HepG2 (cell line): ENCODE results near the gene ANKZF1. TPM values are rescaled to one million over a fixed set of nuclear protein-coding genes. Genes with fewer than 3 reads are reported as not detected.

Experiments
- ATAC-seq: fragments of 200-7000 bp; cut with Tn5 transposase; 3 replicates; pipeline ENCODE4 v1.9.1; 2020; ENCODE audit warnings: mild to moderate bottlenecking, moderate library complexity
- BruUV-seq: library from RNA; stranded (reverse); fragments of 400-500 nt; replicated peaks from 2 replicates; lab custom pipeline; 2021; lab: Mats Ljungman, UMichigan
- CTCF ChIA-PET: fragments of 300-600 bp; formaldehyde crosslinking; extraction: SDS; loops from one replicate; lab custom pipeline; 2021; ENCODE audit warnings: low total read pairs, inconsistent platforms, low intra/inter-chr PET ratio; lab: Yijun Ruan, JAX
- POLR2A ChIA-PET: fragments of 350-600 bp; sonication (Branson Sonifier 250); formaldehyde crosslinking; loops from one replicate; lab custom pipeline; 2020; ENCODE audit warnings: antibody characterized with exemption, inconsistent platforms; lab: Yijun Ruan, JAX
- DNase-seq: peaks from one replicate; pipeline ENCODE4 v3.0.0-alpha.2; 2015; ENCODE audit warnings: low spot score
- FAIRE-seq: peaks from 3 replicates; lab custom pipeline; 2011; peaks lifted over from hg19 to GRCh38; lab: Jason Lieb, UNC
- H2AFZ ChIP-seq: one replicate; pipeline ENCODE4 v1.6.1; 2011; ENCODE audit warnings: low read length, inconsistent platforms
- H3K27ac ChIP-seq: fragments of 300-600 bp; 3 replicates; pipeline ENCODE4 v1.8.0; 2011; ENCODE audit warnings: mixed run types, mild to moderate bottlenecking, mixed read lengths, low read length, inconsistent platforms; ENCODE audit not compliant: insufficient read depth; ENCODE audit errors: extremely low read length
- H3K27me3 ChIP-seq, 2 experiments: fragments of 200-600 bp in 1 of 2; 2 replicates in 1 of 2; 3 replicates in 1 of 2; pipeline versions ENCODE4 v1.6.0 to v1.8.0; 2011; ENCODE audit warnings: low read length in 2 of 2, mild to moderate bottlenecking in 2 of 2, moderate library complexity in 2 of 2, inconsistent platforms in 1 of 2; ENCODE audit not compliant: insufficient read depth in 2 of 2, control insufficient read depth in 1 of 2
- H3K36me3 ChIP-seq, 2 experiments: fragments of 200-600 bp in 1 of 2; replicated peaks in 1 of 2; 2 replicates in 1 of 2; 3 replicates in 1 of 2; pipeline versions ENCODE4 v1.5.1 to v1.8.0; 2011; ENCODE audit warnings: low read length in 2 of 2, inconsistent platforms in 1 of 2; ENCODE audit not compliant: insufficient read depth in 2 of 2, control insufficient read depth in 1 of 2
- H3K4me1 ChIP-seq: 2 replicates; pipeline ENCODE4 v1.5.1; 2012; ENCODE audit warnings: low read length, inconsistent platforms; ENCODE audit not compliant: insufficient read depth
- H3K4me2 ChIP-seq: 2 replicates; pipeline ENCODE4 v1.6.0; 2011; ENCODE audit warnings: low read depth, low read length, inconsistent platforms
- H3K4me3 ChIP-seq, 3 experiments: fragments of 200-600 bp in 1 of 3; sonication (generic), shearing (Covaris generic) in 1 of 3; replicated peaks in 1 of 3; 2 replicates each; pipeline ENCODE4 v1.5.1; 2011 to 2016; ENCODE audit warnings: low read length in 3 of 3, inconsistent platforms in 2 of 3, low read depth in 2 of 3, mild to moderate bottlenecking in 2 of 3, control low read depth in 1 of 3, mixed read lengths in 1 of 3; ENCODE audit not compliant: insufficient read depth in 1 of 3
- H3K79me2 ChIP-seq: one replicate; pipeline ENCODE4 v1.6.1; 2011; ENCODE audit warnings: low read length, inconsistent platforms; ENCODE audit not compliant: insufficient read depth
- H3K9ac ChIP-seq: 2 replicates; pipeline ENCODE4 v1.6.0; 2011; ENCODE audit warnings: mild to moderate bottlenecking, low read depth, low read length, inconsistent platforms; ENCODE audit not compliant: insufficient read depth
- H3K9me3 ChIP-seq: 2 replicates; pipeline ENCODE4 v1.5.1; 2012; ENCODE audit warnings: mild to moderate bottlenecking, low read length
- H4K20me1 ChIP-seq: 2 replicates; pipeline ENCODE4 v1.6.0; 2011; ENCODE audit warnings: inconsistent platforms, mild to moderate bottlenecking, low read length, moderate library complexity; ENCODE audit not compliant: insufficient read depth
- ESRRA ChIP-seq: sonication (generic); formaldehyde crosslinking; IDR thresholded peaks from 2 replicates; pipeline ENCODE4 v1.5.1; 2020; ENCODE audit warnings: mild to moderate bottlenecking, low read depth, missing genetic modification reagents
- FIP1L1 ChIP-seq: fragments of 200-400 bp; formaldehyde crosslinking; IDR thresholded peaks from 2 replicates; pipeline ENCODE4 v1.6.1; 2018; ENCODE audit warnings: low read depth, mild to moderate bottlenecking, low read length, moderate library complexity, borderline replicate concordance; ENCODE audit not compliant: insufficient read depth
- FOSL2 ChIP-seq: sonication (generic); formaldehyde crosslinking; IDR thresholded peaks from 2 replicates; pipeline ENCODE4 v1.4.0; 2020; ENCODE audit warnings: missing genetic modification reagents
- HES4 ChIP-seq: sonication (generic); formaldehyde crosslinking; IDR thresholded peaks from 2 replicates; pipeline ENCODE4 v1.9.0; 2021; ENCODE audit warnings: mild to moderate bottlenecking, missing genetic modification reagents, borderline replicate concordance
- MTF1 ChIP-seq: sonication (generic); formaldehyde crosslinking; IDR thresholded peaks from 2 replicates; pipeline ENCODE4 v1.5.0; 2020; ENCODE audit warnings: missing genetic modification reagents
- NFKB2 ChIP-seq: sonication (generic); formaldehyde crosslinking; IDR thresholded peaks from 2 replicates; pipeline ENCODE4 v1.4.0; 2020; ENCODE audit warnings: missing genetic modification reagents, borderline replicate concordance
- NONO ChIP-seq, 2 experiments: fragments of 450-650 bp in 1 of 2; sonication (generic) in 1 of 2; formaldehyde crosslinking in 1 of 2; IDR thresholded peaks in 1 of 2; conservative IDR thresholded peaks in 1 of 2; 2 replicates each; pipeline versions ENCODE4 v1.6.1 to v1.8.0; 2017 to 2022; ENCODE audit warnings: mild to moderate bottlenecking in 1 of 2, missing genetic modification reagents in 1 of 2, moderate library complexity in 1 of 2
- SP5 ChIP-seq: IDR thresholded peaks from 2 replicates; pipeline ENCODE4 v1.6.1; 2016; ENCODE audit warnings: low read depth, borderline replicate concordance
- TBP ChIP-seq: sonication (generic); formaldehyde crosslinking; IDR thresholded peaks from 2 replicates; pipeline ENCODE4 v1.5.0; 2020; ENCODE audit warnings: missing genetic modification reagents
- ZNF296 ChIP-seq: sonication (generic); formaldehyde crosslinking; conservative IDR thresholded peaks from 2 replicates; pipeline ENCODE4 v1.5.0; 2020; ENCODE audit warnings: mild to moderate bottlenecking, missing genetic modification reagents
- ZNF382 ChIP-seq: sonication (generic); formaldehyde crosslinking; IDR thresholded peaks from 2 replicates; pipeline ENCODE4 v1.5.0; 2020; ENCODE audit warnings: missing genetic modification reagents, mild to moderate bottlenecking, borderline replicate concordance
- ZNF782 ChIP-seq: sonication (generic); formaldehyde crosslinking; IDR thresholded peaks from 2 replicates; pipeline ENCODE4 v1.4.0; 2020; ENCODE audit warnings: missing genetic modification reagents, mild to moderate bottlenecking, borderline replicate concordance
- WGBS: methylation state at CpG from one replicate; pipeline ENCODE4 v1.1.6; 2017; ENCODE audit warnings: low lambda C conversion rate; 5-methylcytosine and 5-hydroxymethylcytosine counted together
- in situ Hi-C: cut with HindIII; loops from 2 replicates; pipeline ENCODE4 v1.10.0; 2017; ENCODE audit warnings: low pct_unique_long_range_greater_than_20kb; ENCODE audit not compliant: extremely low pct_ligation_motif_present
- intact Hi-C: fragments of 100-400 bp; cut with micrococcal nuclease; formaldehyde crosslinking; loops from one replicate; pipeline ENCODE4 v1.10.0; 2022; ENCODE audit not compliant: unreplicated experiment
- polyA plus RNA-seq, 8 experiments: library from polyadenylated mRNA; depleted of rRNA in 3 of 8; stranded (reverse) in 7 of 8; unstranded in 1 of 8; fragments of >200 nt; fragmentation: Illumina TruSeq in 4 of 8; extraction: Trizol in 4 of 8; gene quantifications; 2 replicates each; pipeline versions ENCODE4 v1.2.1 to v1.2.3, GENCODE V29; 2011 to 2016; ENCODE audit warnings: low read depth in 4 of 8, missing spikeins in 1 of 8, mixed read lengths in 1 of 8; ENCODE audit not compliant: insufficient read depth in 1 of 8
- total RNA-seq, 5 experiments: library from RNA; depleted of rRNA; stranded (reverse); fragments of >200 nt; fragmentation: Illumina TruSeq; extraction: Trizol; gene quantifications; 2 replicates each; pipeline ENCODE4 v1.2.3, GENCODE V29; 2016; ENCODE audit warnings: low read depth in 1 of 5
- TF ChIP-seq, protein P1 (sequence below): sonication (generic); formaldehyde crosslinking; IDR thresholded peaks from 2 replicates; pipeline ENCODE4 v1.5.1; 2020; ENCODE audit warnings: missing genetic modification reagents, mild to moderate bottlenecking, borderline replicate concordance
- TF ChIP-seq, protein P2 (sequence below): sonication (generic); formaldehyde crosslinking; IDR thresholded peaks from 2 replicates; pipeline ENCODE4 v1.4.0; 2020; ENCODE audit warnings: mild to moderate bottlenecking, missing genetic modification reagents
- TF ChIP-seq, protein P3 (sequence below): sonication (generic); formaldehyde crosslinking; IDR thresholded peaks from 2 replicates; pipeline ENCODE4 v1.4.0; 2020; ENCODE audit warnings: missing genetic modification reagents, mild to moderate bottlenecking, borderline replicate concordance

The ANKZF1 gene
- total and polyA plus RNA-seq, 2 of the 13 experiments (the other 11 are each of a cell fraction or from before 2014, with no cell fraction given) = 25.3 to 128 TPM

DNA sequence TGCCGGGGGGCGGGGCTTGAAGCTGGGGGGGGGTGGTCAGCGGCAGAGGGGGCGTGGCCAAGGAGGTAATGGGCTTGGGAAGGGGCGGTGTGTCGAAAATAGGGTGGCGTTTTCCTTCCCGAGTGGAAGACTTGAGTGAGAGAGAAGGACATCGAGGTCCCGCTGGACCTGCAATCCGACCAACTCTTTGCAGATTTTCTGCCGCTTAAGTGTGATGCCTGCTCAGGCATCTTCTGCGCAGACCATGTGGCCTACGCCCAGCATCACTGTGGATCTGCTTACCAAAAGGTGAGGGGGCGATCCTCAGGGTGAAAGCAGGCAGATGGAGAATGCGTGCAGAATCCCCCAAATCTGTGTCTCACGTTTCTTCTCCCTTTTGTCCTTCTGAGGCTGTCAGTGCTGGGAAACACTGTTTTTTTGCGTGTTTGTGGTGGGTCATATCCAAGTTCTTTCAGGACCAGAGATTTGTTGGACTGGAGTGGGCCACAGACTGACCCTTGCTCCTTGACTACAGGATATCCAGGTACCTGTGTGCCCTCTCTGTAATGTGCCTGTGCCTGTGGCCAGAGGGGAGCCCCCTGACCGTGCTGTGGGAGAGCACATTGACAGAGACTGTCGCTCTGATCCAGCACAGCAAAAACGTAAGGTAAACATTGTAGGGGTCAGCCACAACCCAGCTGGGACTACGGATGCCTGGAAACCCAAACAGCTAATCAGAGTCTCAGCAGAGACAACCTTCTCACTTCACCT is 22.3 kb upstream of the ANKZF1 start:
- POLR2A ChIA-PET = interaction anchor here (0.6 to 5.6 kb wide), 25 partner anchors 10 to 181 kb away, joined by 3 to 227 read pairs (median 9); partner anchors contain the start of genes ABCB6, ANKZF1, ATG9A and CNPPD1
- H3K4me3 ChIP-seq = peak overlapping the region; percentile 65 to 86 (median 69)
- 18% methylated on average over 22 of the region's 22 CpGs for WGBS
- no peaks in the 10 kb centered on the region for H4K20me1 ChIP-seq
- TSS peak; percentile 73 for BruUV-seq
- CTCF ChIA-PET = interaction anchor here (2.6 kb wide), 1 partner anchor 36 kb away, joined by 8 read pairs; no protein-coding TSS in a partner anchor
- peaks cover 12 to 27% of the 10 kb centered on the region in 2 experiments for H3K36me3 ChIP-seq
- no peak for DNase-seq
- H3K27ac ChIP-seq = peak overlapping the region; percentile 95
- peaks cover 54% of the 10 kb centered on the region for H3K4me1 ChIP-seq
- peak; percentile 21 for ATAC-seq
- H3K27me3 ChIP-seq = no peaks in the 10 kb centered on the region; a peak in 1 of 5 replicates
- FAIRE-seq = no peak
- H3K79me2 ChIP-seq = peaks cover 6% of the 10 kb centered on the region
- H3K4me2 ChIP-seq = peak overlapping the region; percentile 100
- intact Hi-C loops (no loop called here), in situ Hi-C loops (loop anchor here (5.0 kb wide), 1 partner anchor 35 kb away; the partner anchor contains the start of gene SLC23A3)
- H2AFZ ChIP-seq = no peak overlapping the region
- H3K9ac ChIP-seq = peak overlapping the region; percentile 86
- no peaks in the 10 kb centered on the region for H3K9me3 ChIP-seq
- TF ChIP-seq NONO (IDR thresholded peaks at IDR 0.05) (no peak), NONO (CRISPR knock-in tag; conservative IDR thresholded peaks at IDR 0.05) (no peak), SP5 (0 out of 2 replicates have a peak, but pooled peaks have one; percentile 4), HES4 (CRISPR knock-in tag) (0 out of 2 replicates have a peak, but pooled peaks have one; percentile 57), MTF1 (no peak), NFKB2 (CRISPR knock-in tag) (peak; percentile 84; the same call in 1 of the 2 replicates), ZNF382 (CRISPR knock-in tag) (no peak), TBP (CRISPR knock-in tag) (no peak), ZNF782 (CRISPR knock-in tag) (0 out of 2 replicates have a peak, but pooled peaks have one; percentile 62), FIP1L1 (no peak), ESRRA (CRISPR knock-in tag) (no peak), FOSL2 (no peak), ZNF296 (CRISPR knock-in tag) (no peak)
- TF ChIP-seq, protein P1, sequence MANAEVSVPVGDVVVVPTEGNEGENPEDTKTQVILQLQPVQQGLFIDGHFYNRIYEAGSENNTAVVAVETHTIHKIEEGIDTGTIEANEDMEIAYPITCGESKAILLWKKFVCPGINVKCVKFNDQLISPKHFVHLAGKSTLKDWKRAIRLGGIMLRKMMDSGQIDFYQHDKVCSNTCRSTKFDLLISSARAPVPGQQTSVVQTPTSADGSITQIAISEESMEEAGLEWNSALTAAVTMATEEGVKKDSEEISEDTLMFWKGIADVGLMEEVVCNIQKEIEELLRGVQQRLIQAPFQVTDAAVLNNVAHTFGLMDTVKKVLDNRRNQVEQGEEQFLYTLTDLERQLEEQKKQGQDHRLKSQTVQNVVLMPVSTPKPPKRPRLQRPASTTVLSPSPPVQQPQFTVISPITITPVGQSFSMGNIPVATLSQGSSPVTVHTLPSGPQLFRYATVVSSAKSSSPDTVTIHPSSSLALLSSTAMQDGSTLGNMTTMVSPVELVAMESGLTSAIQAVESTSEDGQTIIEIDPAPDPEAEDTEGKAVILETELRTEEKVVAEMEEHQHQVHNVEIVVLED (CRISPR knock-in tag) = no peak
- TF ChIP-seq, protein P2, sequence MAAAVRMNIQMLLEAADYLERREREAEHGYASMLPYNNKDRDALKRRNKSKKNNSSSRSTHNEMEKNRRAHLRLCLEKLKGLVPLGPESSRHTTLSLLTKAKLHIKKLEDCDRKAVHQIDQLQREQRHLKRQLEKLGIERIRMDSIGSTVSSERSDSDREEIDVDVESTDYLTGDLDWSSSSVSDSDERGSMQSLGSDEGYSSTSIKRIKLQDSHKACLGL (CRISPR knock-in tag) = peak; percentile 71
- TF ChIP-seq, protein P3, sequence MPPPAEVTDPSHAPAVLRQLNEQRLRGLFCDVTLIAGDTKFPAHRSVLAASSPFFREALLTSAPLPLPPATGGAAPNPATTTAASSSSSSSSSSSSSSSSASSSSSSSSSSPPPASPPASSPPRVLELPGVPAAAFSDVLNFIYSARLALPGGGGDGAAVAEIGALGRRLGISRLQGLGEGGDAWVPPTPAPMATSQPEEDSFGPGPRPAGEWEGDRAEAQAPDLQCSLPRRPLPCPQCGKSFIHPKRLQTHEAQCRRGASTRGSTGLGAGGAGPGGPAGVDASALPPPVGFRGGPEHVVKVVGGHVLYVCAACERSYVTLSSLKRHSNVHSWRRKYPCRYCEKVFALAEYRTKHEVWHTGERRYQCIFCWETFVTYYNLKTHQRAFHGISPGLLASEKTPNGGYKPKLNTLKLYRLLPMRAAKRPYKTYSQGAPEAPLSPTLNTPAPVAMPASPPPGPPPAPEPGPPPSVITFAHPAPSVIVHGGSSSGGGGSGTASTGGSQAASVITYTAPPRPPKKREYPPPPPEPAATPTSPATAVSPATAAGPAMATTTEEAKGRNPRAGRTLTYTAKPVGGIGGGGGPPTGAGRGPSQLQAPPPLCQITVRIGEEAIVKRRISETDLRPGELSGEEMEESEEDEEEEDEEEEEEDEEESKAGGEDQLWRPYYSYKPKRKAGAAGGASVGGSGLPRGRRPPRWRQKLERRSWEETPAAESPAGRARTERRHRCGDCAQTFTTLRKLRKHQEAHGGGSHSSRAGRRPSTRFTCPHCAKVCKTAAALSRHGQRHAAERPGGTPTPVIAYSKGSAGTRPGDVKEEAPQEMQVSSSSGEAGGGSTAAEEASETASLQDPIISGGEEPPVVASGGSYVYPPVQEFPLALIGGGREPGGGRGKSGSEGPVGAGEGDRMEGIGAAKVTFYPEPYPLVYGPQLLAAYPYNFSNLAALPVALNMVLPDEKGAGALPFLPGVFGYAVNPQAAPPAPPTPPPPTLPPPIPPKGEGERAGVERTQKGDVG = peak; percentile 24; the same call in 1 of the 2 replicates
